Measurements from ENCODE around the gene KHDC1L.
"Not testable (repeated sequence)": the region's sequence is repeated elsewhere in the genome, so short reads cannot be mapped to it uniquely, and the experiment has no call there.

KHDC1L gene

GRCh38 chr6:73234733-73235132 lies 9.4 kb upstream of the KHDC1L start:
- no peak overlapping the region for H3K4me3 ChIP-seq (ENCODE audit: low read depth, low read length)
- CTCF ChIA-PET: no interaction called here
- DNase-seq (ENCODE audit: low read depth, low spot score): peak; percentile 28
- POLR2A ChIA-PET: no interaction called here
- no peak for TF ChIP-seq CTCF (IDR thresholded peaks at IDR 0.05; ENCODE audit: insufficient read depth, low read length, missing control alignments)

GRCh38 chr6:73233971-73234370 lies 8.7 kb upstream of the KHDC1L start:
- POLR2A ChIA-PET; H3K4me3 ChIP-seq (ENCODE audit: low read depth, low read length); DNase-seq (ENCODE audit: low read depth, low spot score); CTCF ChIA-PET: not testable (repeated sequence)

- H3K4me3 ChIP-seq (ENCODE audit: low read depth, low read length): no peak overlapping the region
- TF ChIP-seq CTCF (IDR thresholded peaks at IDR 0.05; ENCODE audit: insufficient read depth, low read length, missing control alignments): no peak
- ChIA-PET CTCF (no interaction called here), POLR2A (no interaction called here)
- DNase-seq (ENCODE audit: low read depth, low spot score): no peak
These were observed 7.8 kb upstream of the KHDC1L start for GRCh38 chr6:73233048-73233447.

- no peak overlapping the region for H3K4me3 ChIP-seq (ENCODE audit: low read depth, low read length)
- no peak for DNase-seq (ENCODE audit: low read depth, low spot score)
- ChIA-PET POLR2A (no interaction called here), CTCF (no interaction called here)
- TF ChIP-seq CTCF (IDR thresholded peaks at IDR 0.05; ENCODE audit: insufficient read depth, low read length, missing control alignments): no peak
These were observed 6.7 kb upstream of the KHDC1L start for GRCh38 chr6:73231986-73232391.

- CTCF ChIA-PET: no interaction called here
- no peak for TF ChIP-seq CTCF (IDR thresholded peaks at IDR 0.05; ENCODE audit: insufficient read depth, low read length, missing control alignments)
- POLR2A ChIA-PET: no interaction called here
These were observed 2.4 kb upstream of the KHDC1L start for GRCh38 chr6:73227606-73228255.

GRCh38 chr6:73216859-73217258 lies 8.4 kb downstream of the KHDC1L start:
- ChIA-PET CTCF (no interaction called here), POLR2A (no interaction called here)
- DNase-seq (ENCODE audit: low read depth, low spot score): no peak
- TF ChIP-seq CTCF (IDR thresholded peaks at IDR 0.05; ENCODE audit: insufficient read depth, low read length, missing control alignments): no peak
- no peak overlapping the region for H3K4me3 ChIP-seq (ENCODE audit: low read depth, low read length)

More at GRCh38 chr6:73227606-73228255, 2.4 kb upstream of the KHDC1L start:
- no peak overlapping the region for H3K4me3 ChIP-seq (ENCODE audit: low read depth, low read length)
- no peak for DNase-seq (ENCODE audit: low read depth, low spot score)

- no peak for TF ChIP-seq CTCF (IDR thresholded peaks at IDR 0.05; ENCODE audit: insufficient read depth, low read length, missing control alignments)
- CTCF ChIA-PET: no interaction called here
- no peak overlapping the region for H3K4me3 ChIP-seq (ENCODE audit: low read depth, low read length)
- no peak for DNase-seq (ENCODE audit: low read depth, low spot score)
- POLR2A ChIA-PET: no interaction called here
These were observed 16.2 kb downstream of the KHDC1L start for GRCh38 chr6:73209117-73209516.

All from AG04449 (cell line).